GM18511 (cell line): ENCODE data around the gene DPP4.
"Not testable (repeated sequence)": the region's sequence is repeated elsewhere in the genome, so short reads cannot be mapped to it uniquely, and the experiment has no call there.

ENCODE experiments used
- ATAC-seq: cut with Tn5 transposase; IDR thresholded peaks from one replicate; pipeline ENCODE4 v1.9.1; 2021; ENCODE audit warnings: mild to moderate bottlenecking, moderate library complexity; ENCODE audit not compliant: unreplicated experiment

The DPP4 gene

DNA sequence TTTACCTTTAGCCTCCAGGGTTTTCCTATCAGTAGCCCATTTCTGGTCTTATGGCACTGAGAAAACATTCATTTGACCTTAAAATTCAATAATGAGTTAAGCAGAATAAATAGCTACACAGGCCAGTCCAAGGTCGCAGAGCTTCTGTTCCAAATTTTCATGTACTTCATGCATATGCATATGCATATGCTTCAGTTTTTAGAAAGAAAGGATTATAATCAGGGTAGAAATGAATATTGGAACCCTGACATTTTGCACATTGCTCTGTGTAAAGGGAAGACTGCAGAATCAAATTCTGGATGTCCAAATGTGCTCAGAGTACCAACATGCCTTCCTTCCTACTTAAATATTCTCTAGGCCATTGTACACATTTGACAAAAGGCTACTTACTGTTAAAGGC is 104.9 kb downstream of the DPP4 start:
- no peak for ATAC-seq

DNA sequence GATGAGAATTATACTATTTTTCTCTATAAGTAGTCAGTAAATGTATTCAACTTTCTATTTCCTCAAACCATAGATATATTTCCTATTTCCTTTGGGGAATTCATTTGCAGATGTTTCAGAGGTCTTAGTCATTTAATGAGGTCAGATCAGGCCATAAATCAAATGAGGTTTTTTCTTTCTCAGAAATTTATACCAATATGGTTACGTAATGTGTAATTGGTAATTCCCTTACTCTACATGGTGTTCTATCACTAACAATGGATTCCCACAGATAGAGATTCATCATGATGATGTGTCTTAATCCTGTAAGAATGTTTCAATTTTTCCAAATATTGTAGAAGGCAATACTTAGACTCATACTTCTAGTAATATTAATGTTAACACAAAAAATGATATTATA is 108.0 kb downstream of the DPP4 start:
- ATAC-seq, result no peak

GRCh38 chr2:161964160-161964559 is 109.9 kb downstream of the DPP4 start:
- no peak for ATAC-seq

DNA sequence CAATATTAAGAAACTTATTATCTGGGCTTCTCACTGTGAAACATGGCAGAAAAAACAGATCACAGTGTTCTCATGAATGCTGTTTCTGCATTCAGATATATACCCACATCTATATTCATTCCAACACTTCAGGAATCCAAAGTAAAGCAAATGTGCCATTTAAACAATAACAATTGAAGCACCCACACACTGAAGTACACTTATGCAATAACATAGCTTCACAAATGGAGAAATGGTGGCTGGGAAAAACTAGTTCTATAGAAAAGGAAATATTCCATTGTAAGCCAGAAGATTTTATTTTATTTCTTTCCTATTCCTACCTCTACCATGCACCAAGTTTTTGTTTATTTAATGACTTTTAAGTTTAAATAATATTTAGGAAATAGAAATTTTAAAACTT is 111.9 kb downstream of the DPP4 start:
- ATAC-seq, result no peak

GRCh38 chr2:161961061-161961460 is 113.0 kb downstream of the DPP4 start:
- ATAC-seq, result no peak

GRCh38 chr2:161956738-161957137 is 117.3 kb downstream of the DPP4 start:
- ATAC-seq, result no peak

- ATAC-seq, result no peak
Measured at GRCh38 chr2:161955211-161955610, 118.8 kb downstream of the DPP4 start.

DNA sequence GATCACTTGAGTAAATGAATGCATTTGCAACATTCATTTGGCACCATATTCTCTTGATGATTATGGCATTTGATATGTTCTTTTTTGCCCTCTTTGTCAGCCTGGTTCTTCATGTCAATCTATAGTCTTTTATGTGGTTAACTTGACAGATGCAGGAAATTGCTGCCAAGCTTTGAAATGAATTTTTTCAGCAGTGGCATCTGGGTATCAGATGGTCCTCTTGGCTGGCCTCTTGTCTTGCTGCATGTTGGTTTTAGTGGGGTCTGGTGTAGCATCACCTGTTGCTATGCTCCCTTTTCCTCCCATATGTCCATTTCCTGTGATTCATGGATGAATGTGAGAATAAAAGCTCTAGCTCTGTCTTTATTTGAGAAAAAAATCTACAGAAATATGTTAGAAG is 119.9 kb downstream of the DPP4 start:
- no peak for ATAC-seq

DNA sequence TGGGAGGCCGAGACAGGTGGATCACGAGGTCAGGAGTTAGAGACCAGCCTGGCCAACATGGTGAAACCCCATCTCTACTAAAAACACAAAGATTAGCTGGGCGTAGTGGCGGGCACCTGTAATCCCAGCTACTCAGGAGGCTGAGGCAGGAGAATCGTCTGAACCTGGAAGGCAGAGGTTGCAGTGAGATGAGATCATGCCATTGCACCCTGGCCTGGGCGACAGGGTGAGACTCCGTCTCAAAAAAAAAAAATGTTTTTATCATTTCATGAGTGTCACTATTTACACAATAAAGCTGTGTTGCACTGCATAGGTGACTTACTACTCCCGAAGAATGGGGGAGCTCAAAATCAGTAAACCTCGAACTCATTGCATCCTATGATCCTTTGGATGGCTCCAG is 120.6 kb downstream of the DPP4 start:
- ATAC-seq, result not testable (repeated sequence)

DNA sequence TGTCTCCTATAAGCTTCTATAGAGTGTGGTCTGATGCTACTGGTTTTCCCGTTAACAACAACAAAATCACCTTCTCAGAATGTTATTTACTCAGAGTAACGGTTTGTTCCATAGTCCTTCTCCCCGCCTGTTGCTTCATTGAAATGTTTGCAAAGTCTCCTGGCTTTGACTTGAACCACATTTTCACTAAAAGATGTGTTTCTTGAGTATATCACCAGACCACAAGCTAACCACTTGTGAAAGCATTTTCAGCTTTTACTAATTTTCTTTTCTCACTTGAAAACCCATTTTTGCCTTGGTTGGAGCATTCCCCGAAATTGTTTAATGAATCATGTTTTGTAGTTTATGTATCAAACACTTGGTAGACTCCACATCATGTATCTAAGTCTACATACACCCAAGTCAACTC is 121.2 kb downstream of the DPP4 start:
- no peak for ATAC-seq

DNA sequence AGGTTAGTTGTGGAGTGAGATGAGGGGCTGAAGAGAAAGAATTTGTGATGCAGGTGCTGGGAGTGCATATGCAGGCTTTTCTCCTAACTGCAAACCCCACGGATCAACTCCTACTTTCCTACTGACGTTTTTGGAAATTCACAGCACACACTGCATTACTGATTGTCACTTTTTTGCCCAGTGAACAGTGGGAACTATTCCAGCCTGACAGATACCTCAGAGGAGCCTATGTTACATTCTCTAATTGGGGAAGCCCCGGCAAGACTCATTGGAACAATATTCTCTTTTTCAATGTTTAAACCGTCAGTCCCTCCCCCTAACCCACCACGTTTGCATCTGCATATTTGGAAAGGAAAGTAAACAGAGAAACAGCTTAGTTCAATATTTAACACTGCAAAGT is 126.2 kb downstream of the DPP4 start:
- no peak for ATAC-seq

DNA sequence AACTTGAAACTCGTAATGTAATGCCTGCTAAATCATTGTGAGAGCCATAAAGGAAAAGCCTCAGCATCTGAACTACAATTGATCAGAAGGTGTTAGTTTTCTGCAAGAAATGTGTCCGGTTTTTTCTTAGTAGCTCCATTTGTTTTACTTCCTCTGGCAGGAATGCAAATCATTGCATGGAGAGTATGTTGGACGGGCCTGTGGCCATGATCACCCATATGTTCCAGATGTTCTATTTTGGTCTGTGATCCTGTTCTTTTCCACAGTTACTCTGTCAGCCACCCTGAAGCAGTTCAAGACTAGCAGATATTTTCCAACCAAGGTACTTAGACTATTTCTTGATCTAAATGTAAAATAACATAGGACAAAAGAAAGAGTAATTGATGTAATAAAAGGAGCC is 126.6 kb downstream of the DPP4 start:
- ATAC-seq, result no peak

DNA sequence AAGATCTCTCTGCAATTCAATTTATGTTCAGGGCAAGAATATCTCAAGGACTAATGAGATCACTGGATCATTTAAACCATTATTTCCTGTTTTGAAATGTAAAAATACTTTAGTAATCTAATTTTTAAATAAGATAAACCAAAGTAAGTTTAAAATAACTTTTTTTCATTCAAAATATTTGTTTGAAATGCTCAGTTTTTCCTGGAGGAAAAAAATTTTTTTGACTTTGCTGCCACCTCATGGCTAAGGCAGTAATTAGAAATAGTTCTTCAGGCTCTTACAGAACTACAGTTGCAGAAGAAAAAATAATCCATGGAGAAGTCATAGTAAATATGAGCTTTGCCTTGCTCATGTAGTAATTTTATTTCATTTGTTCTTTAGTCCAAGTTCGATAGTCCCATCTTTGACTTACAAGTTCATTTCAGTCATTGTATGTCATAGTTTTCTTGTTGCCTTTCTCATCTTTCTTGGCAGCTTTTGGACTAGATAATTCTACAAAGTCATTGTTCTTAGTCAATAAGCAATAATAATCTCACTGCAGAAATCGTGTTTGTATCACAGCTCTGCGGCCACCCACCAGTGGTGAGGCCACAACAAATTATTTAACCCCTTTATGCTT is 127.4 kb downstream of the DPP4 start:
- peak; percentile 63 for ATAC-seq

DNA sequence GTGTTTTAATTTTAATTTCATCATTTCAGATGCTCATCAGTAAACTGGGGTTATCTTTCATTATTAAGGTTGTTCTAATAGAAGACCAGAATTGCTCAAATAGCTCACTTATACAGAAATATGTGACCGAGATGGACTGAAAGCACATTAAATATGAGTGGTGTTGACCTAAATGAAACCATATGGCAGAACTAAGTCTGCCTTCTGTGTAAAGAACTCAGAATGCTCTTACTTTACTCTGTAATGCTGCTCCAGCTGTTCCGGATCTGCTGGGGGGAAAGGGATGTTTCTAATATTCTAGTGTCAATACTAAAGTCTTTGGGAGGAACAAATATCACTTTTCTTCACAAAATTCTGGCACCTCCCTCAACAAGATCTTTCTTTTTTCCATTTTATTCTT is 131.0 kb downstream of the DPP4 start:
- ATAC-seq, result no peak
